Activated T-helper 1 cell treated with Interleukin-2 at 50 U/mL for 16 hours (primary cell): ENCODE measurements around the gene YPEL1.
"Not testable (repeated sequence)": the region's sequence is repeated elsewhere in the genome, so short reads cannot be mapped to it uniquely, and the experiment has no call there.

Experiments
- DNase-seq: peaks from one replicate; pipeline ENCODE4 v3.0.0-alpha.2; 2020; ENCODE audit warnings: low read depth

Gene YPEL1

GRCh38 chr22:21699643-21700042 is 36.0 kb downstream of the YPEL1 start:
- DNase-seq = no peak

GRCh38 chr22:21698430-21699329 is 36.9 kb downstream of the YPEL1 start:
- no peak for DNase-seq

- DNase-seq = no peak
These were observed 37.7 kb downstream of the YPEL1 start for GRCh38 chr22:21697880-21698279.

- no peak for DNase-seq
These were observed 38.4 kb downstream of the YPEL1 start for GRCh38 chr22:21697021-21697771.

- DNase-seq = no peak
These were observed 39.5 kb downstream of the YPEL1 start for GRCh38 chr22:21696115-21696514.

- no peak for DNase-seq
These were observed 40.0 kb downstream of the YPEL1 start for GRCh38 chr22:21695430-21696085.

- DNase-seq = no peak
These were observed 40.7 kb downstream of the YPEL1 start for GRCh38 chr22:21694795-21695429.

GRCh38 chr22:21694394-21694793 is 41.2 kb downstream of the YPEL1 start:
- DNase-seq = no peak

- no peak for DNase-seq
These were observed 41.6 kb downstream of the YPEL1 start for GRCh38 chr22:21693999-21694341.

GRCh38 chr22:21693333-21693998 is 42.1 kb downstream of the YPEL1 start:
- DNase-seq = no peak

GRCh38 chr22:21692856-21693255 is 42.7 kb downstream of the YPEL1 start:
- not testable (repeated sequence) for DNase-seq

- no peak for DNase-seq
These were observed 43.8 kb downstream of the YPEL1 start for GRCh38 chr22:21691816-21692215.

- DNase-seq = no peak
These were observed 45.2 kb downstream of the YPEL1 start for GRCh38 chr22:21690401-21690801.

GRCh38 chr22:21688706-21689381 is 46.8 kb downstream of the YPEL1 start:
- DNase-seq = no peak

- no peak for DNase-seq
These were observed 47.3 kb downstream of the YPEL1 start for GRCh38 chr22:21688341-21688705.

- no peak for DNase-seq
These were observed 47.8 kb downstream of the YPEL1 start for GRCh38 chr22:21687685-21688259.

- DNase-seq = no peak
These were observed 48.8 kb downstream of the YPEL1 start for GRCh38 chr22:21686634-21687393.

GRCh38 chr22:21686193-21686608 is 49.4 kb downstream of the YPEL1 start:
- no peak for DNase-seq

- DNase-seq = no peak
These were observed 50.5 kb downstream of the YPEL1 start for GRCh38 chr22:21685164-21685513.

GRCh38 chr22:21684492-21685163 is 51.0 kb downstream of the YPEL1 start:
- no peak for DNase-seq
